Prostate gland (tissue), 2 donors: ENCODE data around the gene GAB1. TPM values are rescaled to one million over a fixed set of nuclear protein-coding genes. Genes with fewer than 3 reads are reported as not detected.

Experiments
- DNase-seq: peaks from one replicate; pipeline ENCODE4 v3.0.0-alpha.2; 2019; ENCODE audit warnings: low spot score
- H3K27ac ChIP-seq, 2 donors: fragments of 200-600 bp; sonication (generic); 2 replicates each; pipeline ENCODE4 v1.5.1; 2017 to 2019
- H3K27me3 ChIP-seq: fragments of 200-600 bp; sonication (generic); replicated peaks from 2 replicates; pipeline ENCODE4 v1.5.1; 2019; ENCODE audit not compliant: insufficient read depth
- H3K36me3 ChIP-seq, 2 donors: fragments of 200-600 bp; sonication (generic); 1 replicate in 1 of 2; 2 replicates in 1 of 2; pipeline versions ENCODE4 v1.5.1 to v1.8.1; 2017 to 2019
- H3K4me1 ChIP-seq: fragments of 200-600 bp; sonication (generic); replicated peaks from 2 replicates; pipeline ENCODE4 v1.5.1; 2019
- H3K4me3 ChIP-seq, 2 donors: fragments of 200-600 bp; sonication (generic); 2 replicates each; pipeline ENCODE4 v1.5.1; 2017 to 2019
- H3K9me3 ChIP-seq: fragments of 200-600 bp; sonication (generic); 2 replicates; pipeline ENCODE4 v1.5.1; 2017
- CTCF ChIP-seq, 4 experiments: fragments of 200-600 bp in 2 of 4; fragments of 450-650 bp in 2 of 4; sonication (generic) in 2 of 4; IDR thresholded peaks; 1 replicate in 3 of 4; 2 replicates in 1 of 4; pipeline ENCODE4 v1.5.1; 2016 to 2019; ENCODE audit warnings: antibody characterized with exemption in 4 of 4, mild to moderate bottlenecking in 2 of 4, moderate library complexity in 2 of 4
- POLR2A ChIP-seq: fragments of 450-650 bp; IDR thresholded peaks from one replicate; pipeline ENCODE4 v1.6.1; 2016; ENCODE audit warnings: antibody characterized with exemption, mild to moderate bottlenecking
- POLR2AphosphoS5 ChIP-seq: sonication (generic); formaldehyde crosslinking; IDR thresholded peaks from one replicate; pipeline ENCODE4 v1.6.1; 2017; ENCODE audit warnings: antibody characterized with exemption
- WGBS: methylation state at CpG from one replicate; pipeline ENCODE4 v1.1.5; 2018; 5-methylcytosine and 5-hydroxymethylcytosine counted together
- intact Hi-C: fragments of 100-400 bp; cut with DNase I; formaldehyde crosslinking; loops from one replicate; pipeline ENCODE4 v1.14.2; 2022
- total RNA-seq, 2 donors: library from RNA; depleted of rRNA; stranded (reverse); fragments of >200 nt; gene quantifications; one replicate each; pipeline ENCODE4 v1.1.0, GENCODE V29; 2016

GAB1 gene
- total RNA-seq, 2 donors from 2014 or later = 13.7 to 61.1 TPM

- Histone ChIP-seq H3K4me3 (no peak overlapping the region), H3K36me3 (no peaks in the 10 kb centered on the region), H3K27ac (peak overlapping the region; percentile 32 to 54), H3K4me1 (peaks cover 3% of the 10 kb centered on the region), H3K9me3 (no peaks in the 10 kb centered on the region), H3K27me3 (no peaks in the 10 kb centered on the region)
- 44% methylated on average over 1 of the region's 1 CpG for WGBS
- TF ChIP-seq POLR2A = no peak
- TF ChIP-seq POLR2AphosphoS5 = no peak
- no peak for TF ChIP-seq CTCF (IDR thresholded peaks at IDR 0.05)
- DNase-seq = no peak
- intact Hi-C loops = no loop called here
These were observed 23.0 kb downstream of the GAB1 start for GRCh38 chr4:143359644-143360193.

- H3K4me1 ChIP-seq = peaks cover 3% of the 10 kb centered on the region
- WGBS = 67% methylated on average over 1 of the region's 1 CpG
These were observed 24.4 kb downstream of the GAB1 start for GRCh38 chr4:143360838-143361625.

DNA sequence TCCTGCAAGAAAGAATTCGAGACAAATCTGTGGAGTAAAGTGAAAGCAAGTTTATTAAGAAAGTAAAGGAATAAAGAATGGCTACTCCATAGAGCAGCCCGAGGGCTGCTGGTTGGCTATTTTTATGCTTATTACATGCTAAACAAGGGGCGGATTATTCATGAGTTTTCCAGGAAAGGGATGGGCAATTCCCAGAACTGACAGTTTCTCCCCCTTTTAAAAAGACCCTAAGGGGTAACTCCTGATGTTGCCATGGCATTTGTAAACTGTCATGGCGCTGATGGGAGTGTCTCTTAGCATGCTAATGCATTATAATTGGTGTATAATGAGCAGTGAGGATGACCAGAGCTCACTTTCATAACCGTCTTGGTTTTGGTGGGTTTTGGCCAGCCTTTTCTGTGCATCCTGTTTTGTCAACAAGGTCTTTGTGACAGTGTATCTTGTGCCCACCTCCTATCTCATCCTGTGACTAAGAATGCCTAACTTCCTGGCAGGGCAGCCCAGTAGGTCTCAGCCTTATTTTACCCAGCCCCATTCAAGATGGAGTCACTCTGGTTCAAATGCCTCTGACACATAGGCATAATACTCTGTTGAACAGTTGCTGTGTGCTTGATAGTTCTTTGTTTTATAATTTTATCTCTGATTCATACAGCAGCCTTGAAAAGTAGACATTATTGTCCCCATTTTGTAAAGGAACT lies 25.8 kb downstream of the GAB1 start:
- Histone ChIP-seq H3K4me3 (no peak overlapping the region), H3K27ac (no peak overlapping the region), H3K27me3 (no peaks in the 10 kb centered on the region), H3K36me3 (no peaks in the 10 kb centered on the region), H3K4me1 (peaks cover 3% of the 10 kb centered on the region), H3K9me3 (no peaks in the 10 kb centered on the region)
- no peak for DNase-seq
- intact Hi-C loops = no loop called here
- TF ChIP-seq POLR2AphosphoS5 (no peak), POLR2A (no peak), CTCF (IDR thresholded peaks at IDR 0.05) (no peak)
- WGBS = 95% methylated on average over 5 of the region's 5 CpGs

More at GRCh38 chr4:143360838-143361625, 24.4 kb downstream of the GAB1 start:
- no peaks in the 10 kb centered on the region for H3K9me3 ChIP-seq
- TF ChIP-seq POLR2AphosphoS5 (no peak), POLR2A (no peak), CTCF (IDR thresholded peaks at IDR 0.05) (no peak)
- H3K36me3 ChIP-seq = no peaks in the 10 kb centered on the region
- no peak for DNase-seq
- intact Hi-C loops = no loop called here
- no peaks in the 10 kb centered on the region for H3K27me3 ChIP-seq
- H3K4me3 ChIP-seq = no peak overlapping the region
- H3K27ac ChIP-seq = no peak overlapping the region

GRCh38 chr4:143363332-143363731 lies 26.7 kb downstream of the GAB1 start:
- Histone ChIP-seq H3K36me3 (no peaks in the 10 kb centered on the region), H3K27me3 (no peaks in the 10 kb centered on the region), H3K4me1 (peaks cover 3% of the 10 kb centered on the region), H3K9me3 (no peaks in the 10 kb centered on the region), H3K4me3 (no peak overlapping the region), H3K27ac (no peak overlapping the region)
- intact Hi-C loops = no loop called here
- no peak for DNase-seq
- WGBS = 95% methylated on average over 3 of the region's 3 CpGs
- TF ChIP-seq CTCF (IDR thresholded peaks at IDR 0.05) = no peak
- no peak for TF ChIP-seq POLR2AphosphoS5
- TF ChIP-seq POLR2A = no peak
